Activated T-helper 2 cell treated with anti-CD3 and anti-CD28 coated beads, Interferon-gamma antibody, Interleukin-2, Interleukin-4, amounts not matched to agents 10 μg/mL and 5 μg/mL and 100 μg/mL, durations not matched to agents 14 hours and 24 hours and 36 hours (primary cell): ENCODE measurements around the gene SLC2A5. TPM values are rescaled to one million over a fixed set of nuclear protein-coding genes. Genes with fewer than 3 reads are reported as not detected.
"Not testable (repeated sequence)": the region's sequence is repeated elsewhere in the genome, so short reads cannot be mapped to it uniquely, and the experiment has no call there.

Source experiments
- DNase-seq: peaks from one replicate; pipeline ENCODE4 v3.0.0; 2021; ENCODE audit warnings: low spot score
- H3K27ac Mint-ChIP-seq: one replicate; pipeline ENCODE4 v1.8.0; 2021; ENCODE audit warnings: mixed read lengths
- H3K27me3 Mint-ChIP-seq: one replicate; pipeline ENCODE4 v1.8.0; 2021; ENCODE audit warnings: low read depth, mixed read lengths
- H3K36me3 Mint-ChIP-seq: one replicate; pipeline ENCODE4 v1.8.0; 2021; ENCODE audit warnings: low read depth, mixed read lengths
- H3K4me1 Mint-ChIP-seq: one replicate; pipeline ENCODE4 v1.8.0; 2021; ENCODE audit warnings: low read depth, mixed read lengths
- H3K4me3 Mint-ChIP-seq: one replicate; pipeline ENCODE4 v1.8.0; 2021; ENCODE audit warnings: low read depth, mild to moderate bottlenecking, moderate library complexity, mixed read lengths
- H3K9me3 Mint-ChIP-seq: one replicate; pipeline ENCODE4 v1.8.0; 2021; ENCODE audit warnings: mixed read lengths
- intact Hi-C: fragments of 100-400 bp; cut with micrococcal nuclease; formaldehyde crosslinking; loops from one replicate; pipeline ENCODE4 v1.15.1; 2023
- total RNA-seq: library from RNA; stranded (reverse); gene quantifications from 2 replicates; pipeline ENCODE4 v1.2.3, GENCODE V29; 2022

The SLC2A5 gene
- total RNA-seq, 1 donor from 2014 or later, result not detected

GRCh38 chr1:8993962-8994675 is 75.3 kb downstream of the SLC2A5 start:
- H3K9me3 Mint-ChIP-seq, H3K4me1 Mint-ChIP-seq, intact Hi-C loops: not testable (repeated sequence)

GRCh38 chr1:8992936-8993687 is 76.3 kb downstream of the SLC2A5 start:
- no peak for DNase-seq
- intact Hi-C loops, result no loop called here
- H3K4me1 Mint-ChIP-seq, result peaks cover 10% of the 10 kb centered on the region
- no peaks in the 10 kb centered on the region for H3K36me3 Mint-ChIP-seq
- no peak overlapping the region for H3K4me3 Mint-ChIP-seq
- H3K27ac Mint-ChIP-seq, result no peak overlapping the region
- H3K27me3 Mint-ChIP-seq, result peaks cover 2% of the 10 kb centered on the region
- H3K9me3 Mint-ChIP-seq, result peaks cover 5% of the 10 kb centered on the region

More at GRCh38 chr1:8993962-8994675, 75.3 kb downstream of the SLC2A5 start:
- not testable (repeated sequence) for H3K27me3 Mint-ChIP-seq, DNase-seq, H3K27ac Mint-ChIP-seq, H3K36me3 Mint-ChIP-seq, H3K4me3 Mint-ChIP-seq

- H3K27ac Mint-ChIP-seq, result no peak overlapping the region
- DNase-seq, result no peak
- peaks cover 5% of the 10 kb centered on the region for H3K9me3 Mint-ChIP-seq
- peaks cover 21% of the 10 kb centered on the region for H3K4me1 Mint-ChIP-seq
- intact Hi-C loops, result loop anchor here (2.0 to 5.0 kb wide), 3 partner anchors 19 to 43 kb away; partner anchors contain the start of gene CA6
- no peaks in the 10 kb centered on the region for H3K36me3 Mint-ChIP-seq
- no peaks in the 10 kb centered on the region for H3K27me3 Mint-ChIP-seq
- no peak overlapping the region for H3K4me3 Mint-ChIP-seq
Measured at GRCh38 chr1:8989821-8990220, 79.6 kb downstream of the SLC2A5 start.

- H3K27ac Mint-ChIP-seq, result no peak overlapping the region
- no peak overlapping the region for H3K4me3 Mint-ChIP-seq
- H3K36me3 Mint-ChIP-seq, result no peaks in the 10 kb centered on the region
- no peak for DNase-seq
- intact Hi-C loops, result loop anchor here (2.0 to 5.0 kb wide), 3 partner anchors 18 to 42 kb away; partner anchors contain the start of gene CA6
- no peaks in the 10 kb centered on the region for H3K27me3 Mint-ChIP-seq
- H3K4me1 Mint-ChIP-seq, result peaks cover 24% of the 10 kb centered on the region
- peaks cover 5% of the 10 kb centered on the region for H3K9me3 Mint-ChIP-seq
Measured at GRCh38 chr1:8989061-8989460, 80.4 kb downstream of the SLC2A5 start.

GRCh38 chr1:8988618-8988967 is 80.8 kb downstream of the SLC2A5 start:
- Mint-ChIP-seq H3K27me3 (no peaks in the 10 kb centered on the region), H3K27ac (no peak overlapping the region), H3K36me3 (no peaks in the 10 kb centered on the region), H3K4me1 (peaks cover 27% of the 10 kb centered on the region), H3K4me3 (no peak overlapping the region), H3K9me3 (peaks cover 5% of the 10 kb centered on the region)
- intact Hi-C loops, result loop anchor here (1.0 to 5.0 kb wide), 4 partner anchors 18 to 70 kb away; partner anchors contain the start of gene CA6
- DNase-seq, result no peak

GRCh38 chr1:8987881-8988617 is 81.4 kb downstream of the SLC2A5 start:
- peaks cover 28% of the 10 kb centered on the region for H3K4me1 Mint-ChIP-seq
- H3K27ac Mint-ChIP-seq, result peak overlapping the region; percentile 54
- H3K4me3 Mint-ChIP-seq, result no peak overlapping the region

GRCh38 chr1:8986814-8987190 is 82.6 kb downstream of the SLC2A5 start:
- Mint-ChIP-seq H3K9me3 (no peaks in the 10 kb centered on the region), H3K27me3 (no peaks in the 10 kb centered on the region), H3K36me3 (no peaks in the 10 kb centered on the region), H3K27ac (peak overlapping the region; percentile 71), H3K4me1 (peaks cover 28% of the 10 kb centered on the region), H3K4me3 (peak overlapping the region; percentile 24)
- intact Hi-C loops, result loop anchor here (5.0 kb wide), 1 partner anchor 40 kb away; the partner anchor contains the start of gene CA6
- no peak for DNase-seq

More at GRCh38 chr1:8987881-8988617, 81.4 kb downstream of the SLC2A5 start:
- peak; percentile 51 for DNase-seq
- H3K27me3 Mint-ChIP-seq, result no peaks in the 10 kb centered on the region
- no peaks in the 10 kb centered on the region for H3K36me3 Mint-ChIP-seq
- intact Hi-C loops, result loop anchor here (1.0 to 5.0 kb wide), 4 partner anchors 17 to 70 kb away; partner anchors contain the start of gene CA6
- H3K9me3 Mint-ChIP-seq, result peaks cover 3% of the 10 kb centered on the region

GRCh38 chr1:8985915-8986813 is 83.3 kb downstream of the SLC2A5 start:
- H3K9me3 Mint-ChIP-seq, result no peaks in the 10 kb centered on the region
- no peaks in the 10 kb centered on the region for H3K27me3 Mint-ChIP-seq
- no peaks in the 10 kb centered on the region for H3K36me3 Mint-ChIP-seq
- no peak for DNase-seq
- H3K27ac Mint-ChIP-seq, result peak overlapping the region; percentile 71
- H3K4me3 Mint-ChIP-seq, result peak overlapping the region; percentile 24
- H3K4me1 Mint-ChIP-seq, result peaks cover 28% of the 10 kb centered on the region
- intact Hi-C loops, result loop anchor here (5.0 kb wide), 1 partner anchor 39 kb away; the partner anchor contains the start of gene CA6

Other genes with a start within 250 kb of the SLC2A5 start
- 3,630 and 3,637 TPM in 2 replicates for gene ENO1, start 190.9 kb downstream of the SLC2A5 start, total RNA-seq
- gene CA6, start 123.8 kb downstream of the SLC2A5 start, total RNA-seq, result 0.37 and 0.41 TPM in 2 replicates
- gene SLC2A7, start 43.2 kb downstream of the SLC2A5 start, total RNA-seq, result not detected in 2 replicates
- gene GPR157, start 59.5 kb upstream of the SLC2A5 start, total RNA-seq, result 6.9 and 7.7 TPM in 2 replicates
- 27.1 and 28.0 TPM in 2 replicates for gene H6PD, start 165.1 kb upstream of the SLC2A5 start, total RNA-seq
- 7.1 and 7.5 TPM in 2 replicates for gene SPSB1, start 223.3 kb upstream of the SLC2A5 start, total RNA-seq